NCI-H510A (cell line): ENCODE data around the gene NTHL1.
A peak's percentile ranks its signal among the peaks of the same experiment; 100 is the strongest.

Experiments
- DNase-seq: peaks from one replicate; lab custom pipeline; 2025; lab: John Stamatoyannopoulos, UW

The NTHL1 gene

GRCh38 chr16:2083876-2084780 is 36.5 kb upstream of the NTHL1 start:
- DNase-seq = no peak

- no peak for DNase-seq
Measured at GRCh38 chr16:2083409-2083808, 35.8 kb upstream of the NTHL1 start.

GRCh38 chr16:2082983-2083364 is 35.3 kb upstream of the NTHL1 start:
- no peak for DNase-seq

GRCh38 chr16:2082171-2082982 is 34.7 kb upstream of the NTHL1 start:
- DNase-seq = peak; percentile 92

GRCh38 chr16:2081201-2082084 is 33.8 kb upstream of the NTHL1 start:
- no peak for DNase-seq

- DNase-seq = no peak
Measured at GRCh38 chr16:2079991-2080390, 32.4 kb upstream of the NTHL1 start.

- DNase-seq = no peak
Measured at GRCh38 chr16:2079311-2079800, 31.7 kb upstream of the NTHL1 start.

- no peak for DNase-seq
Measured at GRCh38 chr16:2078691-2079090, 31.1 kb upstream of the NTHL1 start.

- DNase-seq = no peak
Measured at GRCh38 chr16:2078096-2078495, 30.5 kb upstream of the NTHL1 start.

- no peak for DNase-seq
Measured at GRCh38 chr16:2077696-2078095, 30.1 kb upstream of the NTHL1 start.

- DNase-seq = no peak
Measured at GRCh38 chr16:2077016-2077415, 29.4 kb upstream of the NTHL1 start.

- no peak for DNase-seq
Measured at GRCh38 chr16:2076072-2076865, 28.6 kb upstream of the NTHL1 start.

GRCh38 chr16:2075631-2076030 is 28.0 kb upstream of the NTHL1 start:
- no peak for DNase-seq

GRCh38 chr16:2074071-2074470 is 26.4 kb upstream of the NTHL1 start:
- DNase-seq = no peak

GRCh38 chr16:2072926-2073325 is 25.3 kb upstream of the NTHL1 start:
- no peak for DNase-seq

GRCh38 chr16:2071454-2072202 is 24.0 kb upstream of the NTHL1 start:
- DNase-seq = no peak

GRCh38 chr16:2070576-2071453 is 23.2 kb upstream of the NTHL1 start:
- DNase-seq = peak; percentile 38

- no peak for DNase-seq
Measured at GRCh38 chr16:2066139-2066538, 18.5 kb upstream of the NTHL1 start.

GRCh38 chr16:2064368-2064945 is 16.8 kb upstream of the NTHL1 start:
- no peak for DNase-seq
